ENCODE data around the gene GPR157.

Gene GPR157

DNA sequence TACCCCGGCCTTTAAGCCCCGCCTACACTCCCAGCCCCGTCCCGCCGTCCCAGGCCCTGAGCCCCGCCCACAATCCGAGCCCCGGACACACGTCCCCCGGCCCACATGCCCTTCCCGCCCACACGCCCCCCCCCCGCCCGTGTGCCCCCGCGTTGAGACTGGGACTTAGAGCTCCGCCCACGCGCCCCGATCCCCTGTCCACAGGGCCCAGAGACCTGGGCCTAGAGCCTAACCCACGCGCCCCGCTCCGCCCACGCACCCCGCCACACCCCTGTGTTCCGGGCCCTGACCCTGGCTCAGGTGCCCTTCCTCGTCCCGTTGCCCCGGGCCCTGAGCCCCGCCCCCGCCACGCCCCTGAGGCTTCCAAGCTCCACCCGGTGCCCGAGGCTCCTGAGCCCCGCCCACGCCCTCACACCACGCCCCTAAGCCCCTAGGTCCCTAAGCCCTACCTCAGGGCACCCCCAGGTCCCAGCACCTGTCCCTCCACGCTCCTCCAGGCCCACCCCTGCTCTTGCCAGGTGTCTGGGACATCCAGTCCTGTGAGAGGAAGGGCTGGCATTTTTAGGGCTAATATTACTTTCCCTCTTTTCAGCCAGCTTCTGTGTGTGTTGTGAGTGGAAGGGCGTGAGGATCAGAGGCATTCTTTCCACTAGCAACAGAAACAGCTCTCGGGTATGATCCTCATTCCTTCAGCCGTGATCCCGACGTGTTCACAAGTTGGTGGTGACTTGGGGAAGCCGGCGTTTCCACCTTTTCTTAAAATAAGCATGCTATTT, 552 bp upstream of the GPR157 start:
- no peak for TF ChIP-seq ZNF565 (CRISPR knock-in tag; conservative IDR thresholded peaks at IDR 0.05; ENCODE audit: low read depth)
- TF ChIP-seq ARNTL (CRISPR knock-in tag; IDR thresholded peaks at IDR 0.05; ENCODE audit: borderline replicate concordance, low read depth) = no peak
- TF ChIP-seq ZFP30 (CRISPR knock-in tag; IDR thresholded peaks at IDR 0.05) = no peak
- TF ChIP-seq ZNF70 (CRISPR knock-in tag; IDR thresholded peaks at IDR 0.05) = no peak
- no peak for TF ChIP-seq RARB (CRISPR knock-in tag; IDR thresholded peaks at IDR 0.05)
- TF ChIP-seq ISL1 (CRISPR knock-in tag; IDR thresholded peaks at IDR 0.05) = no peak
- TF ChIP-seq GLIS3 (CRISPR knock-in tag; IDR thresholded peaks at IDR 0.05) = no peak
- no peak for TF ChIP-seq ZC3H10 (CRISPR knock-in tag; IDR thresholded peaks at IDR 0.05)
- no peak for TF ChIP-seq ESRRG (CRISPR knock-in tag; IDR thresholded peaks at IDR 0.05)
- TF ChIP-seq BACH2 (CRISPR knock-in tag; IDR thresholded peaks at IDR 0.05; ENCODE audit: borderline replicate concordance) = no peak
- no peak for TF ChIP-seq SNAI2 (CRISPR knock-in tag; IDR thresholded peaks at IDR 0.05)
- peak; percentile 83 for ATAC-seq

DNA sequence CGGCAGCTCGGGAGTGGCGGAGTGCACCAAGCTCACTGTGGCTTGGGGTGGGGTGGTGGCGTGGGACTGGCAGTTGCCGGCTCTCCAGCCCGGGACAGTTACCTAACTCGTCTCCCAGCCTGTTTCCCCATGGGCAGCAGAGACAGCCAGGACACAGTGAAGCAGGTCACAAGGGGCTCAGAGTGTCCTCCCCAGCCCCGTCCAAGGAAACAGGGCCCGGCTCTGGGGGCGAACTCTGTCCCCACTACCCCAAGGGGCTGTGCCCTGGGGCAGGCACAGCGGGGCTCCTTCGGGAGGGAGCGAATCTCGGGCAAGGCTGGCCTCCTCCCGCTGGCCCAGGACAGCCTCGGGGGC, 759 bp downstream of the GPR157 start:
- TF ChIP-seq, protein P1, sequence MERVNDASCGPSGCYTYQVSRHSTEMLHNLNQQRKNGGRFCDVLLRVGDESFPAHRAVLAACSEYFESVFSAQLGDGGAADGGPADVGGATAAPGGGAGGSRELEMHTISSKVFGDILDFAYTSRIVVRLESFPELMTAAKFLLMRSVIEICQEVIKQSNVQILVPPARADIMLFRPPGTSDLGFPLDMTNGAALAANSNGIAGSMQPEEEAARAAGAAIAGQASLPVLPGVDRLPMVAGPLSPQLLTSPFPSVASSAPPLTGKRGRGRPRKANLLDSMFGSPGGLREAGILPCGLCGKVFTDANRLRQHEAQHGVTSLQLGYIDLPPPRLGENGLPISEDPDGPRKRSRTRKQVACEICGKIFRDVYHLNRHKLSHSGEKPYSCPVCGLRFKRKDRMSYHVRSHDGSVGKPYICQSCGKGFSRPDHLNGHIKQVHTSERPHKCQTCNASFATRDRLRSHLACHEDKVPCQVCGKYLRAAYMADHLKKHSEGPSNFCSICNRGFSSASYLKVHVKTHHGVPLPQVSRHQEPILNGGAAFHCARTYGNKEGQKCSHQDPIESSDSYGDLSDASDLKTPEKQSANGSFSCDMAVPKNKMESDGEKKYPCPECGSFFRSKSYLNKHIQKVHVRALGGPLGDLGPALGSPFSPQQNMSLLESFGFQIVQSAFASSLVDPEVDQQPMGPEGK (CRISPR knock-in tag; IDR thresholded peaks at IDR 0.05; ENCODE audit: borderline replicate concordance) = no peak
- TF ChIP-seq ZC3H10 (CRISPR knock-in tag; IDR thresholded peaks at IDR 0.05) = no peak
- no peak for TF ChIP-seq OSR1 (CRISPR knock-in tag; IDR thresholded peaks at IDR 0.05)
- TF ChIP-seq ZNF70 (CRISPR knock-in tag; IDR thresholded peaks at IDR 0.05) = no peak
- TF ChIP-seq ZFP30 (CRISPR knock-in tag; IDR thresholded peaks at IDR 0.05) = no peak
- TF ChIP-seq, protein P2, sequence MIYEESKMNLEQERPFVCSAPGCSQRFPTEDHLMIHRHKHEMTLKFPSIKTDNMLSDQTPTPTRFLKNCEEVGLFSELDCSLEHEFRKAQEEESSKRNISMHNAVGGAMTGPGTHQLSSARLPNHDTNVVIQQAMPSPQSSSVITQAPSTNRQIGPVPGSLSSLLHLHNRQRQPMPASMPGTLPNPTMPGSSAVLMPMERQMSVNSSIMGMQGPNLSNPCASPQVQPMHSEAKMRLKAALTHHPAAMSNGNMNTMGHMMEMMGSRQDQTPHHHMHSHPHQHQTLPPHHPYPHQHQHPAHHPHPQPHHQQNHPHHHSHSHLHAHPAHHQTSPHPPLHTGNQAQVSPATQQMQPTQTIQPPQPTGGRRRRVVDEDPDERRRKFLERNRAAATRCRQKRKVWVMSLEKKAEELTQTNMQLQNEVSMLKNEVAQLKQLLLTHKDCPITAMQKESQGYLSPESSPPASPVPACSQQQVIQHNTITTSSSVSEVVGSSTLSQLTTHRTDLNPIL (CRISPR knock-in tag; IDR thresholded peaks at IDR 0.05; ENCODE audit: low read depth) = no peak
- TF ChIP-seq BACH2 (CRISPR knock-in tag; IDR thresholded peaks at IDR 0.05; ENCODE audit: borderline replicate concordance) = no peak
- TF ChIP-seq, protein P3, sequence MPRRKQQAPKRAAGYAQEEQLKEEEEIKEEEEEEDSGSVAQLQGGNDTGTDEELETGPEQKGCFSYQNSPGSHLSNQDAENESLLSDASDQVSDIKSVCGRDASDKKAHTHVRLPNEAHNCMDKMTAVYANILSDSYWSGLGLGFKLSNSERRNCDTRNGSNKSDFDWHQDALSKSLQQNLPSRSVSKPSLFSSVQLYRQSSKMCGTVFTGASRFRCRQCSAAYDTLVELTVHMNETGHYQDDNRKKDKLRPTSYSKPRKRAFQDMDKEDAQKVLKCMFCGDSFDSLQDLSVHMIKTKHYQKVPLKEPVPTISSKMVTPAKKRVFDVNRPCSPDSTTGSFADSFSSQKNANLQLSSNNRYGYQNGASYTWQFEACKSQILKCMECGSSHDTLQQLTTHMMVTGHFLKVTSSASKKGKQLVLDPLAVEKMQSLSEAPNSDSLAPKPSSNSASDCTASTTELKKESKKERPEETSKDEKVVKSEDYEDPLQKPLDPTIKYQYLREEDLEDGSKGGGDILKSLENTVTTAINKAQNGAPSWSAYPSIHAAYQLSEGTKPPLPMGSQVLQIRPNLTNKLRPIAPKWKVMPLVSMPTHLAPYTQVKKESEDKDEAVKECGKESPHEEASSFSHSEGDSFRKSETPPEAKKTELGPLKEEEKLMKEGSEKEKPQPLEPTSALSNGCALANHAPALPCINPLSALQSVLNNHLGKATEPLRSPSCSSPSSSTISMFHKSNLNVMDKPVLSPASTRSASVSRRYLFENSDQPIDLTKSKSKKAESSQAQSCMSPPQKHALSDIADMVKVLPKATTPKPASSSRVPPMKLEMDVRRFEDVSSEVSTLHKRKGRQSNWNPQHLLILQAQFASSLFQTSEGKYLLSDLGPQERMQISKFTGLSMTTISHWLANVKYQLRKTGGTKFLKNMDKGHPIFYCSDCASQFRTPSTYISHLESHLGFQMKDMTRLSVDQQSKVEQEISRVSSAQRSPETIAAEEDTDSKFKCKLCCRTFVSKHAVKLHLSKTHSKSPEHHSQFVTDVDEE (CRISPR knock-in tag; IDR thresholded peaks at IDR 0.05) = no peak
- TF ChIP-seq, protein P4, sequence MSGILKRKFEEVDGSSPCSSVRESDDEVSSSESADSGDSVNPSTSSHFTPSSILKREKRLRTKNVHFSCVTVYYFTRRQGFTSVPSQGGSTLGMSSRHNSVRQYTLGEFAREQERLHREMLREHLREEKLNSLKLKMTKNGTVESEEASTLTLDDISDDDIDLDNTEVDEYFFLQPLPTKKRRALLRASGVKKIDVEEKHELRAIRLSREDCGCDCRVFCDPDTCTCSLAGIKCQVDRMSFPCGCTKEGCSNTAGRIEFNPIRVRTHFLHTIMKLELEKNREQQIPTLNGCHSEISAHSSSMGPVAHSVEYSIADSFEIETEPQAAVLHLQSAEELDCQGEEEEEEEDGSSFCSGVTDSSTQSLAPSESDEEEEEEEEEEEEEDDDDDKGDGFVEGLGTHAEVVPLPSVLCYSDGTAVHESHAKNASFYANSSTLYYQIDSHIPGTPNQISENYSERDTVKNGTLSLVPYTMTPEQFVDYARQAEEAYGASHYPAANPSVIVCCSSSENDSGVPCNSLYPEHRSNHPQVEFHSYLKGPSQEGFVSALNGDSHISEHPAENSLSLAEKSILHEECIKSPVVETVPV (CRISPR knock-in tag; IDR thresholded peaks at IDR 0.05) = no peak
- no peak for TF ChIP-seq ARNTL (CRISPR knock-in tag; IDR thresholded peaks at IDR 0.05; ENCODE audit: borderline replicate concordance, low read depth)
- no peak for TF ChIP-seq ISL1 (CRISPR knock-in tag; IDR thresholded peaks at IDR 0.05)
- no peak for TF ChIP-seq PPARA (CRISPR knock-in tag; IDR thresholded peaks at IDR 0.05; ENCODE audit: borderline replicate concordance)
- no peak for TF ChIP-seq TOX (CRISPR knock-in tag; IDR thresholded peaks at IDR 0.05; ENCODE audit: borderline replicate concordance)
- TF ChIP-seq, protein P5, sequence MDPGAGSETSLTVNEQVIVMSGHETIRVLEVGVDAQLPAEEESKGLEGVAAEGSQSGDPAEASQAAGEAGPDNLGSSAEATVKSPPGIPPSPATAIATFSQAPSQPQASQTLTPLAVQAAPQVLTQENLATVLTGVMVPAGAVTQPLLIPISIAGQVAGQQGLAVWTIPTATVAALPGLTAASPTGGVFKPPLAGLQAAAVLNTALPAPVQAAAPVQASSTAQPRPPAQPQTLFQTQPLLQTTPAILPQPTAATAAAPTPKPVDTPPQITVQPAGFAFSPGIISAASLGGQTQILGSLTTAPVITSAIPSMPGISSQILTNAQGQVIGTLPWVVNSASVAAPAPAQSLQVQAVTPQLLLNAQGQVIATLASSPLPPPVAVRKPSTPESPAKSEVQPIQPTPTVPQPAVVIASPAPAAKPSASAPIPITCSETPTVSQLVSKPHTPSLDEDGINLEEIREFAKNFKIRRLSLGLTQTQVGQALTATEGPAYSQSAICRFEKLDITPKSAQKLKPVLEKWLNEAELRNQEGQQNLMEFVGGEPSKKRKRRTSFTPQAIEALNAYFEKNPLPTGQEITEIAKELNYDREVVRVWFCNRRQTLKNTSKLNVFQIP (CRISPR knock-in tag; IDR thresholded peaks at IDR 0.05; ENCODE audit: borderline replicate concordance, low read depth) = no peak
- no peak for TF ChIP-seq ZFP3 (CRISPR knock-in tag; IDR thresholded peaks at IDR 0.05)
- TF ChIP-seq GLIS3 (CRISPR knock-in tag; IDR thresholded peaks at IDR 0.05) = no peak
- TF ChIP-seq TCF4 (CRISPR knock-in tag; IDR thresholded peaks at IDR 0.05; ENCODE audit: borderline replicate concordance) = no peak
- TF ChIP-seq CSDC2 (CRISPR knock-in tag; IDR thresholded peaks at IDR 0.05) = no peak
- TF ChIP-seq ZNF565 (CRISPR knock-in tag; conservative IDR thresholded peaks at IDR 0.05; ENCODE audit: low read depth) = no peak
- peak; percentile 23 for ATAC-seq
